Stimulated activated CD4-positive, alpha-beta T cell treated with anti-CD3 and anti-CD28 coated beads, Interleukin-4, amount 100 ng/mL, for 48 hours (primary cell): ENCODE results near the gene LTB.

Experiments
- DNase-seq, 2 donors: peaks; one replicate each; pipeline ENCODE4 v3.0.0-alpha.2; 2020; ENCODE audit warnings: low read depth in 2 of 2

Gene LTB

GRCh38 chr6:31576897-31577578 lies 5.2 kb downstream of the LTB start:
- DNase-seq: no peak

DNA sequence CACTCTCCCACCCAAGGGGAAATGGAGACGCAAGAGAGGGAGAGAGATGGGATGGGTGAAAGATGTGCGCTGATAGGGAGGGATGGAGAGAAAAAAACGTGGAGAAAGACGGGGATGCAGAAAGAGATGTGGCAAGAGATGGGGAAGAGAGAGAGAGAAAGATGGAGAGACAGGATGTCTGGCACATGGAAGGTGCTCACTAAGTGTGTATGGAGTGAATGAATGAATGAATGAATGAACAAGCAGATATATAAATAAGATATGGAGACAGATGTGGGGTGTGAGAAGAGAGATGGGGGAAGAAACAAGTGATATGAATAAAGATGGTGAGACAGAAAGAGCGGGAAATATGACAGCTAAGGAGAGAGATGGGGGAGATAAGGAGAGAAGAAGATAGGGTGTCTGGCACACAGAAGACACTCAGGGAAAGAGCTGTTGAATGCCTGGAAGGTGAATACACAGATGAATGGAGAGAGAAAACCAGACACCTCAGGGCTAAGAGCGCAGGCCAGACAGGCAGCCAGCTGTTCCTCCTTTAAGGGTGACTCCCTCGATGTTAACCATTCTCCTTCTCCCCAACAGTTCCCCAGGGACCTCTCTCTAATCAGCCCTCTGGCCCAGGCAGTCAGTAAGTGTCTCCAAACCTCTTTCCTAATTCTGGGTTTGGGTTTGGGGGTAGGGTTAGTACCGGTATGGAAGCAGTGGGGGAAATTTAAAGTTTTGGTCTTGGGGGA lies 6.1 kb downstream of the LTB start:
- DNase-seq: no peak

DNA sequence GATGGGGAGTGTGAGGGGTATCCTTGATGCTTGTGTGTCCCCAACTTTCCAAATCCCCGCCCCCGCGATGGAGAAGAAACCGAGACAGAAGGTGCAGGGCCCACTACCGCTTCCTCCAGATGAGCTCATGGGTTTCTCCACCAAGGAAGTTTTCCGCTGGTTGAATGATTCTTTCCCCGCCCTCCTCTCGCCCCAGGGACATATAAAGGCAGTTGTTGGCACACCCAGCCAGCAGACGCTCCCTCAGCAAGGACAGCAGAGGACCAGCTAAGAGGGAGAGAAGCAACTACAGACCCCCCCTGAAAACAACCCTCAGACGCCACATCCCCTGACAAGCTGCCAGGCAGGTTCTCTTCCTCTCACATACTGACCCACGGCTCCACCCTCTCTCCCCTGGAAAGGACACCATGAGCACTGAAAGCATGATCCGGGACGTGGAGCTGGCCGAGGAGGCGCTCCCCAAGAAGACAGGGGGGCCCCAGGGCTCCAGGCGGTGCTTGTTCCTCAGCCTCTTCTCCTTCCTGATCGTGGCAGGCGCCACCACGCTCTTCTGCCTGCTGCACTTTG lies 6.8 kb downstream of the LTB start, which contains the start of gene TNF:
TNF (plus strand) TSS at position 231 of the 567 bp plus-strand sequence; CDS start at position 408, 177 bp downstream.
- peak; percentile 76 to 83 for DNase-seq

DNA sequence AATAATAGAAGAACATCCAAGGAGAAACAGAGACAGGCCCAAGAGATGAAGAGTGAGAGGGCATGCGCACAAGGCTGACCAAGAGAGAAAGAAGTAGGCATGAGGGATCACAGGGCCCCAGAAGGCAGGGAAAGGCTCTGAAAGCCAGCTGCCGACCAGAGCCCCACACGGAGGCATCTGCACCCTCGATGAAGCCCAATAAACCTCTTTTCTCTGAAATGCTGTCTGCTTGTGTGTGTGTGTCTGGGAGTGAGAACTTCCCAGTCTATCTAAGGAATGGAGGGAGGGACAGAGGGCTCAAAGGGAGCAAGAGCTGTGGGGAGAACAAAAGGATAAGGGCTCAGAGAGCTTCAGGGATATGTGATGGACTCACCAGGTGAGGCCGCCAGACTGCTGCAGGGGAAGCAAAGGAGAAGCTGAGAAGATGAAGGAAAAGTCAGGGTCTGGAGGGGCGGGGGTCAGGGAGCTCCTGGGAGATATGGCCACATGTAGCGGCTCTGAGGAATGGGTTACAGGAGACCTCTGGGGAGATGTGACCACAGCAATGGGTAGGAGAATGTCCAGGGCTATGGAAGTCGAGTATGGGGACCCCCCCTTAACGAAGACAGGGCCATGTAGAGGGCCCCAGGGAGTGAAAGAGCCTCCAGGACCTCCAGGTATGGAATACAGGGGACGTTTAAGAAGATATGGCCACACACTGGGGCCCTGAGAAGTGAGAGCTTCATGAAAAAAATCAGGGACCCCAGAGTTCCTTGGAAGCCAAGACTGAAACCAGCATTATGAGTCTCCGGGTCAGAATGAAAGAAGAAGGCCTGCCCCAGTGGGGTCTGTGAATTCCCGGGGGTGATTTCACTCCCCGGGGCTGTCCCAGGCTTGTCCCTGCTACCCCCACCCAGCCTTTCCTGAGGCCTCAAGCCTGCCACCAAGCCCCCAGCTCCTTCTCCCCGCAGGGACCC lies 7.8 kb downstream of the LTB start:
- no peak for DNase-seq

DNA sequence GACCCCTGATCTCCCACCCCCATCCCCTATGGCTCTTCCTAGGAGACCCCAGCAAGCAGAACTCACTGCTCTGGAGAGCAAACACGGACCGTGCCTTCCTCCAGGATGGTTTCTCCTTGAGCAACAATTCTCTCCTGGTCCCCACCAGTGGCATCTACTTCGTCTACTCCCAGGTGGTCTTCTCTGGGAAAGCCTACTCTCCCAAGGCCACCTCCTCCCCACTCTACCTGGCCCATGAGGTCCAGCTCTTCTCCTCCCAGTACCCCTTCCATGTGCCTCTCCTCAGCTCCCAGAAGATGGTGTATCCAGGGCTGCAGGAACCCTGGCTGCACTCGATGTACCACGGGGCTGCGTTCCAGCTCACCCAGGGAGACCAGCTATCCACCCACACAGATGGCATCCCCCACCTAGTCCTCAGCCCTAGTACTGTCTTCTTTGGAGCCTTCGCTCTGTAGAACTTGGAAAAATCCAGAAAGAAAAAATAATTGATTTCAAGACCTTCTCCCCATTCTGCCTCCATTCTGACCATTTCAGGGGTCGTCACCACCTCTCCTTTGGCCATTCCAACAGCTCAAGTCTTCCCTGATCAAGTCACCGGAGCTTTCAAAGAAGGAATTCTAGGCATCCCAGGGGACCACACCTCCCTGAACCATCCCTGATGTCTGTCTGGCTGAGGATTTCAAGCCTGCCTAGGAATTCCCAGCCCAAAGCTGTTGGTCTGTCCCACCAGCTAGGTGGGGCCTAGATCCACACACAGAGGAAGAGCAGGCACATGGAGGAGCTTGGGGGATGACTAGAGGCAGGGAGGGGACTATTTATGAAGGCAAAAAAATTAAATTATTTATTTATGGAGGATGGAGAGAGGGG lies 8.8 kb downstream of the LTB start:
- DNase-seq: no peak

DNA sequence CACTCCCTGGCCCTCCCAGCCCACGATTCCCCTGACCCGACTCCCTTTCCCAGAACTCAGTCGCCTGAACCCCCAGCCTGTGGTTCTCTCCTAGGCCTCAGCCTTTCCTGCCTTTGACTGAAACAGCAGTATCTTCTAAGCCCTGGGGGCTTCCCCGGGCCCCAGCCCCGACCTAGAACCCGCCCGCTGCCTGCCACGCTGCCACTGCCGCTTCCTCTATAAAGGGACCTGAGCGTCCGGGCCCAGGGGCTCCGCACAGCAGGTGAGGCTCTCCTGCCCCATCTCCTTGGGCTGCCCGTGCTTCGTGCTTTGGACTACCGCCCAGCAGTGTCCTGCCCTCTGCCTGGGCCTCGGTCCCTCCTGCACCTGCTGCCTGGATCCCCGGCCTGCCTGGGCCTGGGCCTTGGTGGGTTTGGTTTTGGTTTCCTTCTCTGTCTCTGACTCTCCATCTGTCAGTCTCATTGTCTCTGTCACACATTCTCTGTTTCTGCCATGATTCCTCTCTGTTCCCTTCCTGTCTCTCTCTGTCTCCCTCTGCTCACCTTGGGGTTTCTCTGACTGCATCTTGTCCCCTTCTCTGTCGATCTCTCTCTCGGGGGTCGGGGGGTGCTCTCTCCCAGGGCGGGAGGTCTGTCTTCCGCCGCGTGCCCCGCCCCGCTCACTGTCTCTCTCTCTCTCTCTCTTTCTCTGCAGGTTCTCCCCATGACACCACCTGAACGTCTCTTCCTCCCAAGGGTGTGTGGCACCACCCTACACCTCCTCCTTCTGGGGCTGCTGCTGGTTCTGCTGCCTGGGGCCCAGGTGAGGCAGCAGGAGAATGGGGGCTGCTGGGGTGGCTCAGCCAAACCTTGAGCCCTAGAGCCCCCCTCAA lies 9.9 kb downstream of the LTB start, which contains the start of gene LTA:
LTA (plus strand) TSS at position 249 of the 871 bp plus-strand sequence; CDS start at position 703, 454 bp downstream.
- peak; percentile 72 to 81 for DNase-seq

- no peak for DNase-seq
Observed at GRCh38 chr6:31569861-31570536, 12.2 kb downstream of the LTB start.

DNA sequence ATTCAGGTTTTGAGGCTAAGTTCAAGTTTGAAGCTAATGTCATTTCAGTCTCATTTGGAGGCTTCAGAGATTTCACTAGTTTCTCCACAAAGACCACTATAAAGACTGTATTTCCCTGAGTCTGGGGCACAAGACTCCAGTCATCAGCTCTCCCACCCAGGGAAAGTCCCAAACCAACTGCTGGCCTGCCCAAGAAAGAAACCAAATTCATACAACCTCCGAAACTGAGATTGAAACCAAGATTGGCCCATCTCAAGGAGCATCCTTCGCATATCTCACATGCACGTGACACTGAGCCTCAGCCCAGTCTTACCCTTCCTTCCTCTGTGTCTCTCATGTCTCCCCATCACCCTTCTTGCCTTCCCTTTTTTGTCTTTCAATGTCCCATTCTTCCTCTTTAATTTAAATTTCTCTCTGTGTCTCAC lies 13.7 kb downstream of the LTB start:
- peak in 1 of 2 donors; percentile 73 for DNase-seq

DNA sequence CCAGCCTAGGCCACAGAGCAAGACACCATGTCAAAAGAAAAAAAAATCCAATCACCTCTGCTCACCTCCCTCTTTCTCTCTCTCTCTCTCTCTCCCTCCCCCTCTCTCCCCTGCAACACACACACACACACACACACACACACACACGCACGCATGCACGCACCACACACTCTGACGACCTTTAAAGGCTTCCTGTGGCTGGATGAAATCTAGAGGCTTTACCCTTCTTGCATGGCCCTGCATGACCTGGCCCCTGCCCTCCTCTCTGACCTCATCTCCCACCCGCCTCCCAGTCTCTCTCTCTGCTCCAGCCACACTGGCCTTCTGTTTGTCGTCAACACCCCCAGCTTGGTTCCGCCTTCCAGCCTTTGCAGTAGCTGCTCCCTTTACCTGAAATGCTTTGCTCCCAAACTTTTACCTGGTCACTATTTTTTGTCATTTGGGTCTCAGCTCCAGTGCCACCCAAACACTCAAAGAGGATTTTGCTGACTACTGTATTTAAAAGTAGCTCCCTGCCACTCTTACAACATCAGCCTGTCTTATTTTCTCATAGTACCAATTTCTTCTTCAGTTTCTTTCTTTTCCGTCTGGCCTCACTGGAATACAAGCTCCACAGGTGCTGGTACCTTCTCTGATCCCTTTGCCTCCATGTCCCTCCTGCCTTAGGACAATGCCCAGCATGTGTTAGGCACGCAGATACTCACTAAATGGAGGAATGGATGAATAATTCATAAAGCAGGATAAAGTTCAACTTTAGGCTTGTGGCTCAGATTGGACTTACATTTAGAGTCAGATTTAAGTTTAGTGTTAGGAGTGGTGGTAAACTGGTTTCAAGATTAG lies 14.5 kb downstream of the LTB start:
- no peak for DNase-seq

- no peak for DNase-seq
Observed at GRCh38 chr6:31560697-31561058, 21.5 kb downstream of the LTB start.

DNA sequence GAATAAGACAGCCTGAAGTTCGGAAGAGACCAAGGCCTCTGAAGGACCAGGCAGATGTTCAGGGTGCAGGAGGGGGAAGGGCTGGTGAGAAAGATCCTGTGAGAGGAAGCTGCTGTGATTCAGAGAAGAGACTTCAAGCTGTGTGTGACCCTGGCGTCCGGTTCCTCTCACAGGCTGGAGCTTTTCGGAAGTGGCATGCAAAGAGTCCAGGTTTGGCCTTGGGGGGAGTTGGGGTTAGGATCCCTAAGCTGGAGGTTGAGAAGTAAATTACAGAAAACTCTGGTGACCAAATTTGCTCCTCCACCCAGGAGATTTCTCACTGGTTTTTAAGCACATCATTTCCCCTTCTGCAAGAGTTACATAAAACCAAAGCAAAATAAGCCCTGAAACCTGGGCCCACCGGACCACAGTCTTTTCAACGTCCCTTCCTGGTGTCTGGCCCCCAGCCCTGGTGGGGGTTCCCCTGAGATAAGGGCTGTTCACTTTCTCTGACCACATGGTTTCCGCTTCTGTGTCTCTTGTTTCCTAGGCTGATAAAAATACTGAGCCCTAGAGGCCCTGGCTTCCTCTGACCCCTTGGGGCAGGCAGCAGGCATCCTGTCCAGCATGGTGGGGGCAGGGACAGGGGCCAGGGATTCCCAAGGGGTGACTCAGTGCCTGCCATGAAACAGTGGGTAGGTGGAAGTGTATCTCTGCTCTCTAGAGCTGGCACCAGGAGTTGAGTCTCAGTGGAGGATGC lies 22.1 kb downstream of the LTB start:
- peak in 1 of 2 donors; percentile 38 for DNase-seq

GRCh38 chr6:31559606-31559957 lies 22.6 kb downstream of the LTB start:
- no peak for DNase-seq

DNA sequence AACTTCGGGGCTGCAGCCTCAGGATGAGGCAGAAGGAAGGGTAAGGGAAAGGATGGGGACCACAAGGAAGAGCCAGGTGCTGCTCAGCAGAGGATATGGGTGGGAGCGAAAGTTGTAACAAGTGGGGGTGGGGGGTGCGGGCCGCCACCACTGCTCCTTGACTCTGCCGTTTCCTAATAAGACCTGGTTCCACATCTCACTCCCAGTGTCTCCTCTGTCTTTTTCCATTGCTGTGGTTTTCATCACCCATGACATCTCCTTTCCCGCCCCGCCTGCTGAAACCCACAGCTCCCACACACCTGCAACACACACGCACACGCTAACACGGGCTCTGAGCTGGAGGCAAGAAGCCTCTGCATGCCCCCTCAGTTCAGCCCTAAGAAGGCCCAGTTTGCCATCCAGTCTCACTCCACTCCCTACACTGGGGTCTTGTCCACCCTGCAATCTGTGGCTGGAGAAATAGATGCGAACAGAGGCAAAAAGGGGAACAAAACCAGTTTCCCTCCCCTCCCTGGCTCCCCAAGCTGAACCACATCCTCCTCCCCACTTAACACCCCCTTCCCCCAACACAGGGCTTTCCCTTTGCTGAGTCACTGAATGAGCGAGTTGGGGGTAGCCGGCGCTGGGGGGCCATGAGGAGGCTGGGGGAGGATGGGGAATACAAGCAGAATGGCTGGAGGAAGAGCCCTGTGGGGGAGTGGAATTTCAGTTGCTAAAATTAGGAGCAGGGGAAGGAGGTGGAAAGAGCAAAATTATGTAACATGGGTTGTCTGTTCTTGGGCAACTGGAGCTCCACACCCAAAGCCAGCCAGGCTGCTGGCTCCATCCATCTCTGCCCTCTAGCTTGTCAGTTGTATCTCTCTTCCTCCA lies 23.4 kb downstream of the LTB start:
- DNase-seq: peak in 1 of 2 donors; percentile 42

DNA sequence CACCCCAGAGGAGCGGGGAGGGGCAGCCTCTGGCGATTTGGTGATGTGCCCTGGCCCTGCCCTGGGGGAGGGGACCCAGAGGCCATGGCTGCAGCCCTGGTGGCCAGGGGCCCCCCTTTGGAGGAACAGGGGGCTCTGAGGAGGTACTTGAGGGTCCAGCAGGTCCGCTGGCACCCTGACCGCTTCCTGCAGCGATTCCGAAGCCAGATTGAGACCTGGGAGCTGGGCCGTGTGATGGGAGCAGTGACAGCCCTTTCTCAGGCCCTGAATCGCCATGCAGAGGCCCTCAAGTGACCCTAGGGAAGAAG lies 24.0 kb downstream of the LTB start:
- DNase-seq: no peak

- no peak for DNase-seq
Observed at GRCh38 chr6:31557443-31558317, 24.5 kb downstream of the LTB start.

GRCh38 chr6:31556307-31556706 lies 25.9 kb downstream of the LTB start:
- DNase-seq: no peak
